Measurements from ENCODE around the gene ZNF200. TPM values are rescaled to one million over a fixed set of nuclear protein-coding genes. Genes with fewer than 3 reads are reported as not detected.

ZNF200 gene
- total and polyA plus RNA-seq, 2 of the 13 experiments (the other 11 are each of a cell fraction or from before 2014, with no cell fraction given), result 3.5 to 16.5 TPM

DNA sequence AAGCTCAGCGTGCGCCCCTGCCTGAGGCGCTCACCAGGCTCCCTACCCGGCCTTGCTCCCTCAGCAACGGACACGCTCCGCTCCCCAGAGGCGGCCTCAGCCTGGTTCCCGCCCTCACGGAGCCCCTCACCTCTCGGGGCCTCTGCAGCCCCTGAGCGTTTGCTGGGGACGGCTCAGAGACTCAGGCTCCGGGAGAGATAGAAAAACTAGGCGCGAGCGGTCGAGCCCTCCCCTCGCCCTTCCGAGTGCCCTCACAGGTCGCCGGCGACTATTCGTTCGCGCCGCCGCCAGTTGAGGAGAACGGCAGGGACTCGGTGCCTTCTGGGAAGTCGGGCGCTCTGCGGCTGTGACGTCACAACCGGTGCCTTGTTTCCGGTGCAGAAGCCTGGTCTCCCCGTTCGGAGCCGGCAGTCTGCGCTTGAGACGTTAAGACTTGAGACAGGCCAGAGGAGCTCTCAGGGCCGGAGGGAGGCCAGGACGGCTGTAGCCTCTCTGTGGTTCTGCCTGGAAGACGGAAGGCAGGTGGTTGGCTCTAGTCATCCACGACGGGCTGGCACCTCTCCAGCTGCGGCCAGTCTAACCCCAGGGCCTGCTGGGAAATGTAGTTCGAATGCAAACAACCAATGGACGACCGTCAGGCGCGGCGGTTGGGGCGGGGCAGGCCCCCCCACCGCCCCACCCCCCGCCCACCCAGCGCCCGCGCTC, at the start of gene ZNF200 (continued):
- no peak for TF ChIP-seq SATB2 (CRISPR knock-in tag; IDR thresholded peaks at IDR 0.05)
- no peak for TF ChIP-seq RBM22 (optimal IDR thresholded peaks at IDR 0.05; ENCODE audit: low read length)
- TF ChIP-seq KIAA2018 (CRISPR knock-in tag; IDR thresholded peaks at IDR 0.05; ENCODE audit: borderline replicate concordance), result peak; percentile 80; the same call in 1 of the 2 replicates
- peak; percentile 71; the same call in 1 of the 2 replicates for TF ChIP-seq DR1 (CRISPR knock-in tag; IDR thresholded peaks at IDR 0.05)
- peak; percentile 77; the same call in 1 of the 2 replicates for TF ChIP-seq ZNF430 (CRISPR knock-in tag; IDR thresholded peaks at IDR 0.05)
- TF ChIP-seq SKI (IDR thresholded peaks at IDR 0.05; ENCODE audit: partially characterized antibody), result no peak
- TF ChIP-seq, protein P1, sequence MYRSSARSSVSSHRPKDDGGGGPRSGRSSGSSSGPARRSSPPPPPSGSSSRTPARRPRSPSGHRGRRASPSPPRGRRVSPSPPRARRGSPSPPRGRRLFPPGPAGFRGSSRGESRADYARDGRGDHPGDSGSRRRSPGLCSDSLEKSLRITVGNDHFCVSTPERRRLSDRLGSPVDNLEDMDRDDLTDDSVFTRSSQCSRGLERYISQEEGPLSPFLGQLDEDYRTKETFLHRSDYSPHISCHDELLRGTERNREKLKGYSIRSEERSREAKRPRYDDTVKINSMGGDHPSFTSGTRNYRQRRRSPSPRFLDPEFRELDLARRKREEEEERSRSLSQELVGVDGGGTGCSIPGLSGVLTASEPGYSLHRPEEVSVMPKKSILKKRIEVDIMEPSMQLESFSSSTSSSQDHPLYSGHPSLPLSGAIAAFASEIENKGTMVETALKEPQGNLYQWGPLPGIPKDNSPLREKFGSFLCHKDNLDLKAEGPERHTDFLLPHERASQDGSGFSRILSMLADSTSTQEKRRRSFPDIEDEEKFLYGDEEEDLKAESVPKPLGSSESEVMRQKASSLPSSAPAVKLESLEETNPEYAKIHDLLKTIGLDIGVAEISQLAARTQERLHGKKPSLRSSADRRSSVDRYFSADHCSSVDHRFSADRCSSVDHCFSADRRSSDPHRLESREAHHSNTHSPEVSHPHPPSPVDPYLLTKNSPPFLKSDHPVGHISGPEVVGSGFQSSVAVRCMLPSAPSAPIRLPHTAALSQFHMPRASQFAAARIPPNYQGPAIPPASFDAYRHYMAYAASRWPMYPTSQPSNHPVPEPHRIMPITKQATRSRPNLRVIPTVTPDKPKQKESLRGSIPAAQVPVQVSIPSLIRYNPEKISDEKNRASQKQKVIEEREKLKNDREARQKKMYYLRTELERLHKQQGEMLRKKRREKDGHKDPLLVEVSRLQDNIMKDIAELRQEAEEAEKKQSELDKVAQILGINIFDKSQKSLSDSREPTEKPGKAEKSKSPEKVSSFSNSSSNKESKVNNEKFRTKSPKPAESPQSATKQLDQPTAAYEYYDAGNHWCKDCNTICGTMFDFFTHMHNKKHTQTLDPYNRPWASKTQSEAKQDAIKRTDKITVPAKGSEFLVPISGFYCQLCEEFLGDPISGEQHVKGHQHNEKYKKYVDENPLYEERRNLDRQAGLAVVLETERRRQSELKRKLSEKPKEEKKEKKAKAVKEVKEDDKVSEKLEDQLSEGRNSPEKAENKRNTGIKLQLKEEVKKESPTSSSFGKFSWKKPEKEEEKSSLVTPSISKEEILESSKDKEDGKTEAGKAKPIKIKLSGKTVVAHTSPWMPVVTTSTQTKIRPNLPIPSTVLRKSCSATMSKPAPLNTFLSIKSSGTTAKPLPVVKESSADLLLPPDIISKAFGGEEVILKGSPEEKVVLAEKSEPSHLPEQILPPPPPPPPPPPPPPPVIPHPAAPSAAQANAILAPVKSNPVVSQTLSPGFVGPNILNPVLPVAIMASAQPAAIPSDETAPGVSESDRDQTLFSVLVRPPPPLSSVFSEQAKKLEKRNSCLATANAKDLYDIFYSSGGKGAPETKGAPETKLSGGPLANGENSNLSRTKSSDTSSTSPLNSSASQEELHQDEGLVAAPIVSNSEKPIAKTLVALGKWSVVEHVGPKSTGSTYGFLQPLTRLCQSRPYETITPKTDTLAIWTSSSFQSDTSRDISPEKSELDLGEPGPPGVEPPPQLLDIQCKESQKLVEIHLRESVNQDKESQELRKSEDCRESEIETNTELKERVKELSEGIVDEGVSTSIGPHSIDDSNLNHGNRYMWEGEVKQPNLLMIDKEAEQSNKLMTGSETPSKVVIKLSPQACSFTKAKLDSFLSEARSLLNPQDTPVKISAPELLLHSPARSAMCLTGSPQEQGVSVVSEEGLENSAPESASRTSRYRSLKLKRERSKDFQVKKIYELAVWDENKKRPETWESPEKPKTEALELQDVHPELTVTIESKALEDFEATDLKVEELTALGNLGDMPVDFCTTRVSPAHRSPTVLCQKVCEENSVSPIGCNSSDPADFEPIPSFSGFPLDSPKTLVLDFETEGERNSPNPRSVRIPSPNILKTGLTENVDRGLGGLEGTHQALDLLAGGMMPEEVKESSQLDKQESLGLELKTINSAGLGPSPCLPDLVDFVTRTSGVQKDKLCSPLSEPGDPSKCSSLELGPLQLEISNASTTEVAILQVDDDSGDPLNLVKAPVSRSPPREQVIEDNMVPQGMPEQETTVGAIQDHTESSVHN (CRISPR knock-in tag; IDR thresholded peaks at IDR 0.05), result no peak
- no peak for TF ChIP-seq AHR (CRISPR knock-in tag; IDR thresholded peaks at IDR 0.05)
- no peak for TF ChIP-seq RAD51 (IDR thresholded peaks at IDR 0.05; ENCODE audit: borderline replicate concordance)
- no peak for TF ChIP-seq ETV6 (CRISPR knock-in tag; conservative IDR thresholded peaks at IDR 0.05)

Data from HepG2 (cell line).